Neuronal stem cell (in vitro differentiated cells): ENCODE data around the gene AFTPH.

ENCODE experiments used
- DNase-seq: peaks from one replicate; pipeline ENCODE4 v3.0.0-alpha.2; 2013; ENCODE audit warnings: low spot score
- H2AFZ ChIP-seq: one replicate; pipeline ENCODE4 v1.6.1; 2013; ENCODE audit warnings: mild to moderate bottlenecking, low read length, inconsistent platforms
- H2AK5ac ChIP-seq: 2 replicates; pipeline ENCODE4 v1.6.1; 2013; ENCODE audit warnings: low read depth, mild to moderate bottlenecking, inconsistent platforms, low read length, moderate library complexity, mixed read lengths
- H2BK120ac ChIP-seq: 2 replicates; pipeline ENCODE4 v1.6.1; 2013; ENCODE audit warnings: low read depth, mild to moderate bottlenecking, inconsistent platforms, low read length, moderate library complexity, mixed read lengths
- H2BK12ac ChIP-seq: one replicate; pipeline ENCODE4 v1.6.1; 2013; ENCODE audit warnings: low read length, inconsistent platforms
- H2BK15ac ChIP-seq: 2 replicates; pipeline ENCODE4 v1.6.1; 2013; ENCODE audit warnings: mild to moderate bottlenecking, low read length, inconsistent platforms, mixed read lengths
- H2BK5ac ChIP-seq: one replicate; pipeline ENCODE4 v1.6.1; 2013; ENCODE audit warnings: inconsistent platforms, mild to moderate bottlenecking, low read length, moderate library complexity
- H3K14ac ChIP-seq: one replicate; pipeline ENCODE4 v1.6.1; 2013; ENCODE audit warnings: low read length, inconsistent platforms
- H3K18ac ChIP-seq: 2 replicates; pipeline ENCODE4 v1.6.1; 2013; ENCODE audit warnings: low read length, inconsistent platforms
- H3K23ac ChIP-seq: 2 replicates; pipeline ENCODE4 v1.6.1; 2013; ENCODE audit warnings: low read depth, mild to moderate bottlenecking, mixed read lengths, low read length, inconsistent platforms; ENCODE audit not compliant: poor library complexity
- H3K27ac ChIP-seq: replicated peaks from 3 replicates; pipeline ENCODE4 v1.5.1; 2013; ENCODE audit warnings: low read length, inconsistent platforms
- H3K27me3 ChIP-seq, 3 experiments: 2 replicates each; pipeline ENCODE4 v1.6.1; 2013; ENCODE audit warnings: low read length in 3 of 3, mild to moderate bottlenecking in 2 of 3, inconsistent platforms in 1 of 3, low read depth in 1 of 3, mixed read lengths in 1 of 3, moderate library complexity in 1 of 3; ENCODE audit not compliant: control insufficient read depth in 3 of 3, insufficient read depth in 3 of 3
- H3K36me3 ChIP-seq, 2 donors: replicated peaks in 1 of 2; 2 replicates each; pipeline ENCODE4 v1.6.1; 2013; ENCODE audit warnings: low read length in 2 of 2; ENCODE audit not compliant: control insufficient read depth in 2 of 2, insufficient read depth in 2 of 2
- H3K4ac ChIP-seq: 2 replicates; pipeline ENCODE4 v1.6.1; 2013; ENCODE audit warnings: inconsistent platforms, mild to moderate bottlenecking, low read length, moderate library complexity
- H3K4me1 ChIP-seq, 2 donors: 1 replicate in 1 of 2; 2 replicates in 1 of 2; pipeline ENCODE4 v1.6.1; 2013; ENCODE audit warnings: low read length in 2 of 2, low read depth in 1 of 2; ENCODE audit not compliant: control insufficient read depth in 2 of 2, insufficient read depth in 1 of 2
- H3K4me2 ChIP-seq: one replicate; pipeline ENCODE4 v1.6.1; 2013; ENCODE audit warnings: mild to moderate bottlenecking, low read length, inconsistent platforms; ENCODE audit not compliant: insufficient read depth, poor library complexity, severe bottlenecking
- H3K4me3 ChIP-seq, 2 donors: 2 replicates each; pipeline ENCODE4 v1.5.1; 2013; ENCODE audit warnings: low read length in 2 of 2, mild to moderate bottlenecking in 2 of 2, inconsistent platforms in 1 of 2, moderate library complexity in 1 of 2
- H3K79me1 ChIP-seq: one replicate; pipeline ENCODE4 v1.6.1; 2013; ENCODE audit warnings: low read depth, mild to moderate bottlenecking, inconsistent platforms, low read length, moderate library complexity
- H3K9ac ChIP-seq: one replicate; pipeline ENCODE4 v1.6.1; 2013; ENCODE audit warnings: mild to moderate bottlenecking, low read depth, low read length, inconsistent platforms; ENCODE audit not compliant: poor library complexity
- H3K9me3 ChIP-seq, 2 donors: replicated peaks in 1 of 2; 2 replicates each; pipeline versions ENCODE3 to v1.6.1; 2013; ENCODE audit warnings: low read length in 2 of 2, mild to moderate bottlenecking in 2 of 2, inconsistent platforms in 1 of 2, low read depth in 1 of 2, mixed read lengths in 1 of 2, moderate library complexity in 1 of 2; ENCODE audit not compliant: control insufficient read depth in 2 of 2, insufficient read depth in 1 of 2
- H4K8ac ChIP-seq: one replicate; pipeline ENCODE4 v1.6.1; 2013; ENCODE audit warnings: low read depth, mild to moderate bottlenecking, inconsistent platforms, low read length, moderate library complexity
- H4K91ac ChIP-seq: one replicate; pipeline ENCODE4 v1.6.1; 2013; ENCODE audit warnings: low read length, low read depth, mild to moderate bottlenecking, inconsistent platforms; ENCODE audit not compliant: poor library complexity
- WGBS, 2 donors: extraction: QIAGEN DNeasy Blood & Tissue Kit; methylation state at CpG; one replicate each; pipeline ENCODE4 v1.1.7; 2013; ENCODE audit warnings: missing lambda C conversion rate in 2 of 2, mixed read lengths in 1 of 2; ENCODE audit not compliant: insufficient read length in 2 of 2, insufficient replicate concordance in 1 of 2; ENCODE audit errors: extremely low coverage in 2 of 2; 5-methylcytosine and 5-hydroxymethylcytosine counted together

Gene AFTPH

GRCh38 chr2:64478502-64479230, 45.5 kb upstream of the AFTPH start:
- WGBS, 2 donors, result no CpG with 5 or more reads among the region's 3 CpGs

GRCh38 chr2:64479259-64480117, 44.6 kb upstream of the AFTPH start:
- no peaks in the 10 kb centered on the region for H3K27me3 ChIP-seq
- no peak overlapping the region for H3K18ac ChIP-seq
- no peaks in the 10 kb centered on the region for H3K79me1 ChIP-seq
- no peak overlapping the region for H3K4me2 ChIP-seq
- no peak overlapping the region for H2AFZ ChIP-seq
- H3K4ac ChIP-seq, result no peak overlapping the region
- H2BK12ac ChIP-seq, result no peak overlapping the region
- no peak overlapping the region for H3K23ac ChIP-seq
- DNase-seq, result no peak
- H3K14ac ChIP-seq, result no peak overlapping the region
- H3K27ac ChIP-seq, result no peak overlapping the region
- H2AK5ac ChIP-seq, result no peak overlapping the region
- H3K9me3 ChIP-seq, result no peaks in the 10 kb centered on the region
- H3K36me3 ChIP-seq, result no peaks in the 10 kb centered on the region
- no peak overlapping the region for H2BK120ac ChIP-seq
- no peak overlapping the region for H4K91ac ChIP-seq
- no peak overlapping the region for H2BK15ac ChIP-seq
- WGBS, 2 donors, result no CpG with 5 or more reads among the region's 10 CpGs
- no peak overlapping the region for H4K8ac ChIP-seq
- H3K9ac ChIP-seq, result no peak overlapping the region
- peaks cover 3 to 6% of the 10 kb centered on the region in 2 donors for H3K4me1 ChIP-seq
- no peak overlapping the region for H2BK5ac ChIP-seq
- H3K4me3 ChIP-seq, result no peak overlapping the region

More at GRCh38 chr2:64478502-64479230, 45.5 kb upstream of the AFTPH start:
- Histone ChIP-seq H3K4me2 (no peak overlapping the region), H3K27ac (no peak overlapping the region), H2BK15ac (no peak overlapping the region), H2AFZ (no peak overlapping the region), H4K91ac (no peak overlapping the region), H3K9me3 (no peaks in the 10 kb centered on the region), H3K23ac (no peak overlapping the region), H3K4me1 (peaks cover 8 to 10% of the 10 kb centered on the region in 2 donors), H3K14ac (no peak overlapping the region), H2BK12ac (no peak overlapping the region), H3K4me3 (no peak overlapping the region), H2BK120ac (no peak overlapping the region), H3K36me3 (no peaks in the 10 kb centered on the region), H2BK5ac (no peak overlapping the region), H3K4ac (no peak overlapping the region), H3K27me3 (no peaks in the 10 kb centered on the region), H3K18ac (no peak overlapping the region), H3K9ac (no peak overlapping the region), H3K79me1 (no peaks in the 10 kb centered on the region), H4K8ac (no peak overlapping the region), H2AK5ac (no peak overlapping the region)
- DNase-seq, result no peak

GRCh38 chr2:64481665-64482064, 42.5 kb upstream of the AFTPH start:
- H2BK15ac ChIP-seq, result no peak overlapping the region
- no peak overlapping the region for H3K4ac ChIP-seq
- H3K4me1 ChIP-seq, result peaks cover 3 to 5% of the 10 kb centered on the region in 2 donors
- H3K27ac ChIP-seq, result no peak overlapping the region
- no peak overlapping the region for H3K4me3 ChIP-seq
- H3K27me3 ChIP-seq, result no peaks in the 10 kb centered on the region
- H4K91ac ChIP-seq, result no peak overlapping the region
- no peaks in the 10 kb centered on the region for H3K79me1 ChIP-seq
- H3K23ac ChIP-seq, result no peak overlapping the region
- no peaks in the 10 kb centered on the region for H3K36me3 ChIP-seq
- no peak overlapping the region for H4K8ac ChIP-seq
- no peak overlapping the region for H2BK120ac ChIP-seq
- H2AK5ac ChIP-seq, result no peak overlapping the region
- no peak overlapping the region for H3K9ac ChIP-seq
- H3K14ac ChIP-seq, result no peak overlapping the region
- no CpG with 5 or more reads among the region's 5 CpGs for WGBS, 2 donors
- no peak overlapping the region for H2BK12ac ChIP-seq
- H2BK5ac ChIP-seq, result no peak overlapping the region
- H3K4me2 ChIP-seq, result no peak overlapping the region
- H3K9me3 ChIP-seq, result no peaks in the 10 kb centered on the region
- no peak overlapping the region for H3K18ac ChIP-seq
- DNase-seq, result no peak
- H2AFZ ChIP-seq, result no peak overlapping the region

GRCh38 chr2:64482243-64482642, 41.9 kb upstream of the AFTPH start:
- Histone ChIP-seq H2BK120ac (no peak overlapping the region), H3K27ac (no peak overlapping the region)
- no CpG with 5 or more reads among the region's 1 CpG for WGBS, 2 donors

More at GRCh38 chr2:64482243-64482642, 41.9 kb upstream of the AFTPH start:
- H3K9ac ChIP-seq, result no peak overlapping the region
- no peak overlapping the region for H2BK5ac ChIP-seq
- no peak overlapping the region for H4K91ac ChIP-seq
- no peak overlapping the region for H4K8ac ChIP-seq
- H3K23ac ChIP-seq, result no peak overlapping the region
- H3K4me2 ChIP-seq, result no peak overlapping the region
- H2BK12ac ChIP-seq, result no peak overlapping the region
- H3K4me1 ChIP-seq, result peaks cover 3 to 5% of the 10 kb centered on the region in 2 donors
- no peak for DNase-seq
- H3K36me3 ChIP-seq, result no peaks in the 10 kb centered on the region
- no peak overlapping the region for H3K4me3 ChIP-seq
- no peak overlapping the region for H3K18ac ChIP-seq
- H3K9me3 ChIP-seq, result no peaks in the 10 kb centered on the region
- H3K4ac ChIP-seq, result no peak overlapping the region
- H2AFZ ChIP-seq, result peak overlapping the region; percentile 2
- no peaks in the 10 kb centered on the region for H3K27me3 ChIP-seq
- no peaks in the 10 kb centered on the region for H3K79me1 ChIP-seq
- H2AK5ac ChIP-seq, result no peak overlapping the region
- no peak overlapping the region for H3K14ac ChIP-seq
- no peak overlapping the region for H2BK15ac ChIP-seq
